Loucy (cell line): Measurements from ENCODE around the gene YES1.

Experiments used
- CTCF ChIP-seq: fragments of 200-600 bp; sonication (generic); conservative IDR thresholded peaks from 2 replicates; pipeline ENCODE4 v1.5.1; 2014; ENCODE audit warnings: mild to moderate bottlenecking, antibody characterized with exemption, low read length
- EZH2phosphoT487 ChIP-seq: fragments of 200-600 bp; IDR thresholded peaks from 2 replicates; pipeline ENCODE4 v1.6.1; 2018; ENCODE audit warnings: antibody characterized with exemption, mild to moderate bottlenecking, moderate library complexity, borderline replicate concordance

- no peak for TF ChIP-seq CTCF
- TF ChIP-seq EZH2phosphoT487 = no peak
Observed at GRCh38 chr18:857986-858385, 45.9 kb upstream of the YES1 start.
